Endothelial cell of umbilical vein (primary cell): ENCODE results near the gene GJA10. TPM values are rescaled to one million over a fixed set of nuclear protein-coding genes. Genes with fewer than 3 reads are reported as not detected.

Experiments
- BruUV-seq: library from RNA; stranded (reverse); fragments of 400-500 nt; replicated peaks from 2 replicates; lab custom pipeline; 2021; lab: Mats Ljungman, UMichigan
- CTCF ChIA-PET: fragments of 300-600, 350-600 bp; sonication (Branson Sonifier 250); formaldehyde crosslinking; loops from one replicate; lab custom pipeline; 2021; ENCODE audit warnings: antibody characterized with exemption, inconsistent platforms; lab: Charles Lee
- POLR2A ChIA-PET: fragments of 300-600, 350-600 bp; sonication (Branson Sonifier 250); formaldehyde crosslinking; loops from one replicate; lab custom pipeline; 2021; ENCODE audit warnings: antibody characterized with exemption, inconsistent platforms; lab: Charles Lee
- DNase-seq: peaks from one replicate; pipeline ENCODE4 v3.0.0-alpha.2; 2011; ENCODE audit warnings: low read depth, low spot score
- FAIRE-seq: peaks from 2 replicates; lab custom pipeline; 2011; peaks lifted over from hg19 to GRCh38; lab: Jason Lieb, UNC
- H2AFZ ChIP-seq: 2 replicates; pipeline ENCODE4 v1.6.0; 2012; ENCODE audit warnings: low read depth, low read length, control low read depth, inconsistent platforms
- H3K27ac ChIP-seq: 2 replicates; pipeline ENCODE4 v1.5.1; 2011; ENCODE audit warnings: low read depth, mild to moderate bottlenecking, control low read depth, low read length, moderate library complexity; ENCODE audit not compliant: insufficient read depth
- H3K27me3 ChIP-seq, 2 experiments: 2 replicates each; pipeline versions ENCODE4 v1.6.0 to v1.6.1; 2011; ENCODE audit warnings: low read length in 2 of 2, mixed read lengths in 1 of 2; ENCODE audit not compliant: control insufficient read depth in 2 of 2, insufficient read depth in 2 of 2
- H3K36me3 ChIP-seq, 2 experiments: 2 replicates in 1 of 2; 3 replicates in 1 of 2; pipeline ENCODE4 v1.5.1; 2011; ENCODE audit warnings: low read length in 2 of 2, mild to moderate bottlenecking in 1 of 2, moderate library complexity in 1 of 2; ENCODE audit not compliant: control insufficient read depth in 2 of 2, insufficient read depth in 2 of 2; ENCODE audit errors: extremely low read depth in 1 of 2
- H3K4me1 ChIP-seq: 3 replicates; pipeline ENCODE4 v1.5.1; 2011; ENCODE audit warnings: mild to moderate bottlenecking, low read length; ENCODE audit not compliant: control insufficient read depth, insufficient read depth; ENCODE audit errors: extremely low read depth
- H3K4me2 ChIP-seq: 2 replicates; pipeline ENCODE4 v1.6.1; 2011; ENCODE audit warnings: low read length, control low read depth, mixed read lengths; ENCODE audit not compliant: insufficient read depth
- H3K4me3 ChIP-seq, 3 experiments: fragments of 200-600 bp in 1 of 3; sonication (generic), shearing (Covaris generic) in 1 of 3; replicated peaks in 1 of 3; 2 replicates each; pipeline ENCODE4 v1.5.1; 2011 to 2016; ENCODE audit warnings: control low read depth in 3 of 3, low read length in 3 of 3, mild to moderate bottlenecking in 2 of 3, inconsistent platforms in 1 of 3, low read depth in 1 of 3, moderate library complexity in 1 of 3; ENCODE audit not compliant: insufficient read depth in 1 of 3
- H3K79me2 ChIP-seq: 2 replicates; pipeline ENCODE4 v1.6.0; 2012; ENCODE audit warnings: low read length, inconsistent platforms; ENCODE audit not compliant: control insufficient read depth, insufficient read depth
- H3K9ac ChIP-seq: replicated peaks from 2 replicates; pipeline ENCODE3; 2011; ENCODE audit warnings: low read length, control low read depth; ENCODE audit not compliant: insufficient read depth; ENCODE audit errors: extremely low read depth
- H3K9me1 ChIP-seq: replicated peaks from 3 replicates; pipeline ENCODE4 v1.6.0; 2011; ENCODE audit warnings: mild to moderate bottlenecking, low read length; ENCODE audit not compliant: control insufficient read depth, insufficient read depth; ENCODE audit errors: extremely low read depth
- H3K9me3 ChIP-seq: replicated peaks from 2 replicates; pipeline ENCODE4 v1.5.1; 2012; ENCODE audit warnings: low read length, inconsistent platforms; ENCODE audit not compliant: control insufficient read depth, insufficient read depth
- H4K20me1 ChIP-seq: replicated peaks from 2 replicates; pipeline ENCODE3; 2011; ENCODE audit warnings: mild to moderate bottlenecking, low read length; ENCODE audit not compliant: control insufficient read depth, insufficient read depth; ENCODE audit errors: extremely low read depth
- FOS ChIP-seq: IDR thresholded peaks from 2 replicates; pipeline ENCODE4 v1.6.1; 2011; ENCODE audit warnings: mild to moderate bottlenecking, low read length, moderate library complexity, borderline replicate concordance; ENCODE audit not compliant: insufficient read depth
- MYC ChIP-seq: IDR thresholded peaks from one replicate; pipeline ENCODE4 v1.6.1; 2011; ENCODE audit warnings: mild to moderate bottlenecking, low read depth, low read length
- dilution Hi-C: fragments of 300-500 bp; cut with MboI; formaldehyde crosslinking; loops from one replicate; pipeline ENCODE4 v1.15.0; 2019; ENCODE audit warnings: low sequenced_read_pairs; ENCODE audit not compliant: extremely low pct_ligation_motif_present
- intact Hi-C: fragments of 100-400 bp; cut with micrococcal nuclease; formaldehyde crosslinking; loops from one replicate; pipeline ENCODE4 v1.10.0; 2022
- polyA plus RNA-seq, 4 experiments: library from polyadenylated mRNA; depleted of rRNA in 3 of 4; stranded (reverse) in 3 of 4; unstranded in 1 of 4; fragments of >200 nt; gene quantifications; 2 replicates each; pipeline versions ENCODE4 v1.2.1 to v1.2.3, GENCODE V29; 2011 to 2012; ENCODE audit warnings: missing spikeins in 1 of 4
- total RNA-seq: library from RNA; stranded (reverse); gene quantifications from 2 replicates; pipeline ENCODE4 v1.2.3, GENCODE V29; 2021
- TF ChIP-seq, protein P1 (sequence below), 2 donors: IDR thresholded peaks; 1 replicate in 1 of 2; 2 replicates in 1 of 2; pipeline ENCODE4 v1.5.1; 2011; ENCODE audit warnings: low read length in 2 of 2, mild to moderate bottlenecking in 2 of 2, moderate library complexity in 2 of 2, control low read depth in 1 of 2, inconsistent platforms in 1 of 2, low read depth in 1 of 2; ENCODE audit not compliant: insufficient read depth in 1 of 2; ENCODE audit errors: extremely low read depth in 1 of 2

GJA10 gene
- total and polyA plus RNA-seq, 2 donors (not counting 3 experiments of a cell fraction or from before 2014, with no cell fraction given): not detected

- POLR2A ChIA-PET: no interaction called here
- Histone ChIP-seq H3K9me1 (no peaks in the 10 kb centered on the region), H3K4me1 (no peaks in the 10 kb centered on the region), H2AFZ (no peak overlapping the region), H3K4me3 (no peak overlapping the region), H3K27me3 (no peaks in the 10 kb centered on the region), H3K36me3 (no peaks in the 10 kb centered on the region), H4K20me1 (no peaks in the 10 kb centered on the region), H3K27ac (no peak overlapping the region), H3K9me3 (no peaks in the 10 kb centered on the region), H3K79me2 (no peaks in the 10 kb centered on the region), H3K9ac (no peak overlapping the region), H3K4me2 (no peak overlapping the region)
- dilution Hi-C loops (no loop called here), intact Hi-C loops (no loop called here)
- CTCF ChIA-PET: no interaction called here
- no peak for TF ChIP-seq FOS
- TF ChIP-seq, protein P1, sequence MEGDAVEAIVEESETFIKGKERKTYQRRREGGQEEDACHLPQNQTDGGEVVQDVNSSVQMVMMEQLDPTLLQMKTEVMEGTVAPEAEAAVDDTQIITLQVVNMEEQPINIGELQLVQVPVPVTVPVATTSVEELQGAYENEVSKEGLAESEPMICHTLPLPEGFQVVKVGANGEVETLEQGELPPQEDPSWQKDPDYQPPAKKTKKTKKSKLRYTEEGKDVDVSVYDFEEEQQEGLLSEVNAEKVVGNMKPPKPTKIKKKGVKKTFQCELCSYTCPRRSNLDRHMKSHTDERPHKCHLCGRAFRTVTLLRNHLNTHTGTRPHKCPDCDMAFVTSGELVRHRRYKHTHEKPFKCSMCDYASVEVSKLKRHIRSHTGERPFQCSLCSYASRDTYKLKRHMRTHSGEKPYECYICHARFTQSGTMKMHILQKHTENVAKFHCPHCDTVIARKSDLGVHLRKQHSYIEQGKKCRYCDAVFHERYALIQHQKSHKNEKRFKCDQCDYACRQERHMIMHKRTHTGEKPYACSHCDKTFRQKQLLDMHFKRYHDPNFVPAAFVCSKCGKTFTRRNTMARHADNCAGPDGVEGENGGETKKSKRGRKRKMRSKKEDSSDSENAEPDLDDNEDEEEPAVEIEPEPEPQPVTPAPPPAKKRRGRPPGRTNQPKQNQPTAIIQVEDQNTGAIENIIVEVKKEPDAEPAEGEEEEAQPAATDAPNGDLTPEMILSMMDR (IDR thresholded peaks at IDR 0.05; ENCODE audit: extremely low read depth in 1 of 2, insufficient read depth in 1 of 2, low read depth in 1 of 2, low read length in 2 of 2): no peak
- no TSS peak for BruUV-seq
- no peak for FAIRE-seq
- DNase-seq: no peak
These were observed 27.4 kb downstream of the GJA10 start for GRCh38 chr6:89921691-89922090.

DNA sequence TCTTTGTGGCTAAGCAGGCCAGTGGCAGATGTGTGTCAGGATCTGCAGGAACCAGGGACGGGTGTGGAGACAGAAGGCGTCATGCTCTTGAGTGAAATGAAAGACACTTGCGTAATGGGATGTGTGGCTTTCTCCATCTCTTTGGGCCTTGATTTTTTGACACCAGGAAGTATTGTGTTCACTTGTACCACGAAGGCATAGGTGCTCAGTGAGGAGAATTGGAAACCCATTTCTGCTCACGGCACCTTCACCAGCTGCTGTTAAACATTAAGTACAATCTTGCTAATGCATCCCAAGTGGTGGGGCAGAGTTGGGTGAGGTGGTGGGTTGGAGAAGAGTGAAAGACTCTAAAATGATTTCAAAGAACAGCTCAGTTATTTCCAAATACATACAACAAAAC is 30.0 kb downstream of the GJA10 start:
- no peak overlapping the region for H2AFZ ChIP-seq
- POLR2A ChIA-PET: no interaction called here
- H3K4me1 ChIP-seq: peaks cover 14% of the 10 kb centered on the region
- no peaks in the 10 kb centered on the region for H3K9me1 ChIP-seq
- H3K27me3 ChIP-seq: no peaks in the 10 kb centered on the region
- no peaks in the 10 kb centered on the region for H4K20me1 ChIP-seq
- DNase-seq (no peak), FAIRE-seq (no peak)
- H3K79me2 ChIP-seq: no peaks in the 10 kb centered on the region
- H3K27ac ChIP-seq: no peak overlapping the region
- no peaks in the 10 kb centered on the region for H3K9me3 ChIP-seq
- no peak overlapping the region for H3K4me2 ChIP-seq
- no TSS peak for BruUV-seq
- H3K36me3 ChIP-seq: no peaks in the 10 kb centered on the region
- dilution Hi-C loops: no loop called here
- H3K9ac ChIP-seq: no peak overlapping the region
- intact Hi-C loops: no loop called here
- H3K4me3 ChIP-seq: no peak overlapping the region
- CTCF ChIA-PET: no interaction called here
- TF ChIP-seq MYC: no peak
- no peak for TF ChIP-seq FOS
